Myocyte (in vitro differentiated cells): Measurements from ENCODE around the gene COL2A1. TPM values are rescaled to one million over a fixed set of nuclear protein-coding genes. Genes with fewer than 3 reads are reported as not detected.

Experiments used
- DNase-seq: peaks from one replicate; pipeline ENCODE4 v3.0.0-alpha.2; 2012; ENCODE audit warnings: low read depth
- total RNA-seq: library from RNA; depleted of rRNA; stranded (reverse); fragments of >200 nt; gene quantifications from 2 replicates; pipeline ENCODE4 v1.2.3, GENCODE V29; 2014

Gene COL2A1
- total RNA-seq, 1 donor from 2014 or later, result 0.51 TPM

- DNase-seq, result no peak
These were observed 12.9 kb downstream of the COL2A1 start for GRCh38 chr12:47991106-47992061.

GRCh38 chr12:47990351-47991105 lies 13.7 kb downstream of the COL2A1 start:
- DNase-seq, result no peak

GRCh38 chr12:47989666-47990065 lies 14.6 kb downstream of the COL2A1 start:
- no peak for DNase-seq

GRCh38 chr12:47989023-47989417 lies 15.3 kb downstream of the COL2A1 start:
- no peak for DNase-seq

GRCh38 chr12:47988073-47989022 lies 15.9 kb downstream of the COL2A1 start:
- DNase-seq, result no peak

GRCh38 chr12:47987411-47988072 lies 16.7 kb downstream of the COL2A1 start:
- DNase-seq, result no peak

GRCh38 chr12:47986832-47987231 lies 17.4 kb downstream of the COL2A1 start:
- no peak for DNase-seq

GRCh38 chr12:47986291-47986660 lies 18.0 kb downstream of the COL2A1 start:
- no peak for DNase-seq

GRCh38 chr12:47985596-47986290 lies 18.5 kb downstream of the COL2A1 start:
- DNase-seq, result no peak

GRCh38 chr12:47984331-47984801 lies 19.9 kb downstream of the COL2A1 start:
- DNase-seq, result no peak

- DNase-seq, result no peak
These were observed 20.6 kb downstream of the COL2A1 start for GRCh38 chr12:47983541-47984115.

GRCh38 chr12:47982770-47983169 lies 21.5 kb downstream of the COL2A1 start:
- no peak for DNase-seq

- no peak for DNase-seq
These were observed 22.0 kb downstream of the COL2A1 start for GRCh38 chr12:47982311-47982710.

- no peak for DNase-seq
These were observed 22.6 kb downstream of the COL2A1 start for GRCh38 chr12:47981496-47982260.

GRCh38 chr12:47980779-47981495 lies 23.3 kb downstream of the COL2A1 start:
- no peak for DNase-seq

GRCh38 chr12:47980197-47980596 lies 24.1 kb downstream of the COL2A1 start:
- no peak for DNase-seq

GRCh38 chr12:47979686-47980085 lies 24.6 kb downstream of the COL2A1 start:
- no peak for DNase-seq

GRCh38 chr12:47979166-47979565 lies 25.1 kb downstream of the COL2A1 start:
- DNase-seq, result no peak
